ENCODE measurements around the gene CARD11.
"Not testable (repeated sequence)": the region's sequence is repeated elsewhere in the genome, so short reads cannot be mapped to it uniquely, and the experiment has no call there.

Gene CARD11

GRCh38 chr7:2957369-2957727 lies 86.3 kb downstream of the CARD11 start:
- not testable (repeated sequence) for H3K4me3 ChIP-seq (ENCODE audit: low read depth, low read length); H3K9ac ChIP-seq (ENCODE audit: low read depth, low read length); H3K4me1 ChIP-seq (ENCODE audit: control insufficient read depth, insufficient read depth, low read length); H3K9me3 ChIP-seq (ENCODE audit: control insufficient read depth, insufficient read depth, low read length); H3K27me3 ChIP-seq (ENCODE audit: control insufficient read depth, insufficient read depth, low read length)
- peaks cover 10% of the 10 kb centered on the region for H3K36me3 ChIP-seq (ENCODE audit: control insufficient read depth, insufficient read depth, low read length)

GRCh38 chr7:2956526-2957368 lies 86.9 kb downstream of the CARD11 start:
- no peak overlapping the region for H3K9ac ChIP-seq (ENCODE audit: low read depth, low read length)
- H3K4me3 ChIP-seq (ENCODE audit: low read depth, low read length) = no peak overlapping the region
- no peaks in the 10 kb centered on the region for H3K4me1 ChIP-seq (ENCODE audit: control insufficient read depth, insufficient read depth, low read length)
- no peaks in the 10 kb centered on the region for H3K9me3 ChIP-seq (ENCODE audit: control insufficient read depth, insufficient read depth, low read length)
- no peaks in the 10 kb centered on the region for H3K27me3 ChIP-seq (ENCODE audit: control insufficient read depth, insufficient read depth, low read length)
- peaks cover 14% of the 10 kb centered on the region for H3K36me3 ChIP-seq (ENCODE audit: control insufficient read depth, insufficient read depth, low read length)

DNA sequence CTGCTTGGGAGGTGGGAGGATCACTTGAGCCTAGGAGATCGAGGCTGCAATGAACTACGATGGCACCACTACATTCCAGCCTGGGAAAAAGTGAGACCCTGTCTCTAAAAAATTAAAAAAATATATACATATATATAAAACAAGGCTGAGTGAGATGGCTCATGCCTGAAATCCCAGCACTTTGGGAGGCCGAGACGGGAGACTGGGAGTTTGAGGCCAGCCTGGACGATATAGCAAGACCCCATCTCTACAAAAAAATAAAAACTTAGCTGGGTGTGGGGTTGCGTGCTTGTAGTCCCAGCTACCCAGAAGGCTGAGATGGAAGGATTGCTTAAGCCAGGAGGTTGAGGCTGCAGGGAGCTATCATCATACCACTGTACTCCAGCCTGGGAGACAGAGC lies 87.6 kb downstream of the CARD11 start:
- Histone ChIP-seq H3K9me3 (ENCODE audit: control insufficient read depth, insufficient read depth, low read length) (no peaks in the 10 kb centered on the region), H3K4me1 (ENCODE audit: control insufficient read depth, insufficient read depth, low read length) (no peaks in the 10 kb centered on the region), H3K36me3 (ENCODE audit: control insufficient read depth, insufficient read depth, low read length) (peaks cover 14% of the 10 kb centered on the region), H3K9ac (ENCODE audit: low read depth, low read length) (no peak overlapping the region), H3K27me3 (ENCODE audit: control insufficient read depth, insufficient read depth, low read length) (no peaks in the 10 kb centered on the region), H3K4me3 (ENCODE audit: low read depth, low read length) (no peak overlapping the region)

DNA sequence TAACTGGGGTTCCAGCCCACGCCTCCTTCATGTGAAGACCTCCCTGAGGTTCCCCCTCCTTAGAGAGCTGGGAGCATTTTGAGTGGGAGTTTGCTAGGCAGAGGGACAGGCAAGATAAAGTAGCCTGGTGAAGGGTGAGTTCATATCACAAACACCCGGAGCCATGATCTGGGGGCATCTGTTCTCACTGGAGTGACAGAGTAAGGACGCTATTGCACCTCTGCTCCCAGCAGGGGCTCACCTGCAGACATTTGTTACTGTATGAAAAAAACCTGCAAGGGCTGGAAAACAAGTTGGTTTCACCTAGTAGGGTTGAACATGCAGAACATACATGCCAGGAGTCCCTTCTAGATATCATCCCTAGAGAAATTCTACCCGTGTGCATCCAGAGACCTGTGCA lies 88.4 kb downstream of the CARD11 start:
- Histone ChIP-seq H3K4me1 (ENCODE audit: control insufficient read depth, insufficient read depth, low read length) (no peaks in the 10 kb centered on the region), H3K36me3 (ENCODE audit: control insufficient read depth, insufficient read depth, low read length) (peaks cover 14% of the 10 kb centered on the region), H3K27me3 (ENCODE audit: control insufficient read depth, insufficient read depth, low read length) (no peaks in the 10 kb centered on the region), H3K9ac (ENCODE audit: low read depth, low read length) (no peak overlapping the region), H3K4me3 (ENCODE audit: low read depth, low read length) (no peak overlapping the region), H3K9me3 (ENCODE audit: control insufficient read depth, insufficient read depth, low read length) (no peaks in the 10 kb centered on the region)

DNA sequence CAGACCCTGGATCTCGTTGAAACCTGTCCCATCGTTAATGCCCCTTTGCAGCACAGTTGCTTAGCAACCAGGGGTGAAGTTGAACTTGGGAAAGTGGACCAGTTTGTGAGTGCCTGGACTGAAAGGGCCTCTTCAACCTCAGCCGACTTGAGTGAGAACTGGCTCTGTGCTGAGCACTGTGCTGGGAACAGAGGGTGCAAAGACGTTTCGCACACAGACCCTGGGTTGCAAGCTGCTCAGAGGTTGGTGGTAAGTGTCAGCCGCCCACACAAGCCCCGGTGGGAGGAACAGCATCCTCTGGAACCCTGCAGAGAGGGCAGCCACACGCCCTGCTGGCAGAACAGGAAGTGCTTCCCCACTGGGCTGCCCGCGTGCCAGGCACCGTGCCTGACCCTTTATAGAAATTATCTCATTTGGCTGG lies 89.2 kb downstream of the CARD11 start:
- no peak overlapping the region for H3K9ac ChIP-seq (ENCODE audit: low read depth, low read length)
- H3K4me1 ChIP-seq (ENCODE audit: control insufficient read depth, insufficient read depth, low read length) = no peaks in the 10 kb centered on the region
- H3K36me3 ChIP-seq (ENCODE audit: control insufficient read depth, insufficient read depth, low read length) = peaks cover 14% of the 10 kb centered on the region
- H3K9me3 ChIP-seq (ENCODE audit: control insufficient read depth, insufficient read depth, low read length) = peaks cover 3% of the 10 kb centered on the region
- no peaks in the 10 kb centered on the region for H3K27me3 ChIP-seq (ENCODE audit: control insufficient read depth, insufficient read depth, low read length)
- H3K4me3 ChIP-seq (ENCODE audit: low read depth, low read length) = no peak overlapping the region

DNA sequence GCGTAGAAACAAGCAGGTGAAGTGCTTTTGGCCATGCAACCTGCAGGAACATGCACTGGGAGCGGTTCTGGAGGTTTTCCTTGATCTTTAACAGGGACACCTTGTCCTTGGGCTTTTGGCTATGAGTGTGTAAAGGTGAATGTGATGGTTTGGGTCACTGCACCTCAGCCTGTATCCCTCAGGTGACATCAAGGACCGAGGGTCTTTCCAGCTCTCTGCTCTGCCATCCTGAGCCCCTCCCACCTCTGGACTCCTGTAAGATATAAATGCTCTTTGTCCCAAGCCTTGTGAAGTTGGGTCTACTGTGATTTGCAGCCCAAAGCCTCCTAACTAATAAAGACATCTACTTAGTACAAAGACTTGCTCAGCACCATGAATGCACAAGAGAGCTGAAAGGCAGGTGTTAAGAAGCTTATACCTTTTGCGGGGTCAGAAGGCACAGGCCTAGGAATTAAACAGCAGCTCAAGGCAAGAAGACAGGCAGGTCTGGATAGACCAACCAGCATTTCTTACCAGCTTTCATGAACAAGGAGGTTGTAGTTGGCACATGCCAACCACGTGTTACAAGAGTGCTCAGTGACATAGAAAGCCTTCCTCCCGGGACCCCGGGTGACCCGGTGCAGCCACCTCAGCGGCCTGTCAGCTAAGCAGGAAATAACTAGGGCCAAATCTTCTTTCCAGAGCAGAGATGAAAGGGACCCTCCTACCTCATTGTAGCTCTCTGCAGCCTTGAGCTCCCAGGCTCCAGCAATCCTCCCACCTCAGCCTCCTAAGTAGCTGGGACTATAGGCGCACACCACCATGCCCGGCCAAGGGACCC lies 89.9 kb downstream of the CARD11 start:
- Histone ChIP-seq H3K9me3 (ENCODE audit: control insufficient read depth, insufficient read depth, low read length) (peaks cover 4% of the 10 kb centered on the region), H3K9ac (ENCODE audit: low read depth, low read length) (no peak overlapping the region), H3K36me3 (ENCODE audit: control insufficient read depth, insufficient read depth, low read length) (peaks cover 14% of the 10 kb centered on the region), H3K4me3 (ENCODE audit: low read depth, low read length) (no peak overlapping the region), H3K4me1 (ENCODE audit: control insufficient read depth, insufficient read depth, low read length) (no peaks in the 10 kb centered on the region), H3K27me3 (ENCODE audit: control insufficient read depth, insufficient read depth, low read length) (no peaks in the 10 kb centered on the region)

GRCh38 chr7:2953099-2953498 lies 90.6 kb downstream of the CARD11 start:
- H3K9ac ChIP-seq (ENCODE audit: low read depth, low read length) = no peak overlapping the region
- H3K9me3 ChIP-seq (ENCODE audit: control insufficient read depth, insufficient read depth, low read length) = peaks cover 4% of the 10 kb centered on the region
- H3K4me1 ChIP-seq (ENCODE audit: control insufficient read depth, insufficient read depth, low read length) = no peaks in the 10 kb centered on the region
- H3K36me3 ChIP-seq (ENCODE audit: control insufficient read depth, insufficient read depth, low read length) = peaks cover 12% of the 10 kb centered on the region
- H3K27me3 ChIP-seq (ENCODE audit: control insufficient read depth, insufficient read depth, low read length) = no peaks in the 10 kb centered on the region
- no peak overlapping the region for H3K4me3 ChIP-seq (ENCODE audit: low read depth, low read length)

- Histone ChIP-seq H3K4me3 (ENCODE audit: low read depth, low read length) (no peak overlapping the region), H3K9ac (ENCODE audit: low read depth, low read length) (no peak overlapping the region), H3K9me3 (ENCODE audit: control insufficient read depth, insufficient read depth, low read length) (peaks cover 4% of the 10 kb centered on the region), H3K4me1 (ENCODE audit: control insufficient read depth, insufficient read depth, low read length) (no peaks in the 10 kb centered on the region), H3K27me3 (ENCODE audit: control insufficient read depth, insufficient read depth, low read length) (no peaks in the 10 kb centered on the region), H3K36me3 (ENCODE audit: control insufficient read depth, insufficient read depth, low read length) (peaks cover 7% of the 10 kb centered on the region)
Observed at GRCh38 chr7:2952316-2952715, 91.4 kb downstream of the CARD11 start.

DNA sequence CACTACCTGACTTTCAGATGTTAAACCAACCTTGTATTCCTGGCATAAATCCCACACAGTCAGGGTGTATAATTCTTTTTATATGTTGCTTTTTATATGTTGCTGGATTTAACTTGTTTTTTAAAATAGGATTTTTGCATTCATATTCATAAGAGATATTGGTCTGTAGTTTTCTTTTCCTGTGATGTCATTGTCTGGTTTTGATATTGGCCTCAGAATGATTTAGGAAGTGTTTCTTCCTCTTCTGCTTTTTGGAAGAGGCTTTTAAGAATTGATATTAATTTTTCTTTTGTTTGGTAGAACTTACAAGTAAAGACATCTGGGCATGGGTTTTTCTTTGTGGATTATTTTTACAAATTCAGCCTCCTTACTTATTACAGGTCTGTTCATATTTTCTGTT lies 93.1 kb downstream of the CARD11 start:
- no peaks in the 10 kb centered on the region for H3K27me3 ChIP-seq (ENCODE audit: control insufficient read depth, insufficient read depth, low read length)
- peaks cover 7% of the 10 kb centered on the region for H3K36me3 ChIP-seq (ENCODE audit: control insufficient read depth, insufficient read depth, low read length)
- no peak overlapping the region for H3K4me3 ChIP-seq (ENCODE audit: low read depth, low read length)
- no peak overlapping the region for H3K9ac ChIP-seq (ENCODE audit: low read depth, low read length)
- no peaks in the 10 kb centered on the region for H3K4me1 ChIP-seq (ENCODE audit: control insufficient read depth, insufficient read depth, low read length)
- H3K9me3 ChIP-seq (ENCODE audit: control insufficient read depth, insufficient read depth, low read length) = peaks cover 4% of the 10 kb centered on the region

- Histone ChIP-seq H3K4me3 (ENCODE audit: low read depth, low read length) (no peak overlapping the region), H3K27me3 (ENCODE audit: control insufficient read depth, insufficient read depth, low read length) (no peaks in the 10 kb centered on the region), H3K9me3 (ENCODE audit: control insufficient read depth, insufficient read depth, low read length) (peaks cover 4% of the 10 kb centered on the region), H3K4me1 (ENCODE audit: control insufficient read depth, insufficient read depth, low read length) (no peaks in the 10 kb centered on the region), H3K9ac (ENCODE audit: low read depth, low read length) (no peak overlapping the region), H3K36me3 (ENCODE audit: control insufficient read depth, insufficient read depth, low read length) (peaks cover 9% of the 10 kb centered on the region)
Observed at GRCh38 chr7:2948749-2949148, 94.9 kb downstream of the CARD11 start.

DNA sequence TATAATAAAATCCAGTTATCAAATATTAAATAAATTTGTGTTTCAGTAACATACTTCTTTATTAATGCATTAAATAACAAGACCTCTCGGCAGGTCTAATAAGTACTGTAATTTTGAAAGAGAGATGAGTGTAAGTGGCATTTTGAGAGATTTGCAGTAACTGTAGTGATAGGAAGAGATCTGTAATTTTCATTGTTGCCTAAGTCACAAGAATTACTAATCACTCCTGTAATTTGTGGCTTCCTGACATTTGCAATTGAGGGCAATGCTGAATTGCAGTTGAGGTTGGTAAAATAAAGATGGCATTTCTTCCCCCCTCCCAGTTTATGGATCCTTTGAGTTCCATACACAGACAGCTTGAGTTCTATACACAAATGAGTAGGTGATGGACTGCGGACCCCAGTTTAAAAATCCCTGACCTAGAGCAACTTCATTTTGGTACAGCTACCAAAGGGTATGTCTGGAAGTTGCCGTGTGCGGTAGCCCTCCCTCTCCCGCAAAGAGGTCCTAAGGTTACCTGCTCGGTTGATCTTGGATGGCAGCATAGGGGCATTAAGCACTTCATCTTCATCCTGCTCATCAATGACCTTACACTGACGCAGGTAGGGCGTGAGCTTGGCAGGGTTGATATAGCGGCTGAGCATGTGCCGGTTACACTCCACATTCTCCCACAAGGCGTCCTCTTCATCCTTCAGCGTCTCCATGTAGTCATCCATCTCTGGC lies 96.4 kb downstream of the CARD11 start:
- H3K9me3 ChIP-seq (ENCODE audit: control insufficient read depth, insufficient read depth, low read length) = peaks cover 4% of the 10 kb centered on the region
- H3K4me1 ChIP-seq (ENCODE audit: control insufficient read depth, insufficient read depth, low read length) = no peaks in the 10 kb centered on the region
- H3K27me3 ChIP-seq (ENCODE audit: control insufficient read depth, insufficient read depth, low read length) = no peaks in the 10 kb centered on the region
- no peak overlapping the region for H3K4me3 ChIP-seq (ENCODE audit: low read depth, low read length)
- peaks cover 8% of the 10 kb centered on the region for H3K36me3 ChIP-seq (ENCODE audit: control insufficient read depth, insufficient read depth, low read length)
- H3K9ac ChIP-seq (ENCODE audit: low read depth, low read length) = no peak overlapping the region
